ENCODE measurements around the gene SERTAD2.

Gene SERTAD2

GRCh38 chr2:64627860-64628841, 25.6 kb downstream of the SERTAD2 start:
- no peak for DNase-seq

GRCh38 chr2:64626963-64627760, 26.6 kb downstream of the SERTAD2 start:
- DNase-seq: peak; percentile 96

- no peak for DNase-seq
Observed at GRCh38 chr2:64626146-64626809, 27.4 kb downstream of the SERTAD2 start.

DNA sequence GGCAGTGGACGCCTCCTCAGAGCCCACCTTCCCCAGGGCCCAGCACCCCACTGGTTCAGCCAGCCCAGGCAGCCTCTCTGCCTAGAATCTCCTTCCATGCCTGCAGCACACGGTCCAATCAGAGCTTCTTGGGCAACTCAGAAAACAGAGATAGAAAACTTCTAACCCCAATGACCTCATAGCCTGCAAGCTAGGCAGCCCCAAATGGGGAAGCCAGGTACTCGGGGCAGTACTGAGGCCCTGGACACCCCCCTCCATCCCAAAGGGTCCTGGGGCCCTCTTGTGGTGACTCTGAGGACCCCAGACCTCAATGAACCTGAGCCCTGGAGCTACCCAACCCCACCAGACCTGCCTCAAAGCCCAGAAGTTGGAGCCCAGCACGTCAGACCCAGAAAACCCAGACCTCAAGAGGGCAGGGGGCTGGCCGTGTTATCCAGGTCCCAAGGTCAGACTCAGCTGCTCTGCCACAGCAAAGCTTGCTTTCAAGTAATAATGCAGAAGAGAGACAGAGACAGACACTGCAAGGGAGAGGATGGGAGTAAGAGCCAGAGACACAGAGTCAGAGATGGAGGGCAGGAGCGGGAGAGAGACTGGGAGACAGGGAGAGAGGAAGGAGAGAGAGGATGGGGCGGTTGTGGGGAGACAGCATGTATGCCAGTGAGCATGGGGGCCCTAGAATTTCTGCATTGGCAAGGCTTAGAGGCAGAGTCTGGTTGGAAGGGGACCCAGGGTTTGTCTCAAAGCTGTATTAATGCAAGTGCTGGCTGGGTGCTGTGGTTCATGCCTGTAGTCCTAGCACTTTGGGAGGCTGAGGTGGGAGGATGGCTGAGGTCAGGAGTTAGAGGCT, 28.2 kb downstream of the SERTAD2 start:
- DNase-seq: no peak

DNA sequence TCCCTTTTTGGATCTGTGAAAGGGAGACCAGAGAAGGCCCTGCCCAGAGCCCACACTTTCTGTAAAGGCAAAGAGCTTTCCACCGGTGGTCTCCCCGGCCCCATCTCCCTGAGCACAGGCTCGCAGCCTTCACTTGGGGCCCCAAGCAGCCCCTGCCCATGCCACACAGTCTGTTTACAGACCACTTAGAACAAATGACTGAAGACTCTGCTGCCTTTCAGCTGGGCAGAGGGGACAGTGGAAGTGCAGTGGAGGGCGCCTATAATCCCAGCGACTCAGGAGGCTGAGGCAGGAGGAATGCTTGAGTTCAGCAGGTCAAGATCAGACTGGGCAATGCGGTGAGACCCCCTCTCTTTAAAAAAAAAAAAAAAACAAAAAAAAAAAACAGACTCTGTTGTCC, 28.9 kb downstream of the SERTAD2 start:
- no peak for DNase-seq

DNA sequence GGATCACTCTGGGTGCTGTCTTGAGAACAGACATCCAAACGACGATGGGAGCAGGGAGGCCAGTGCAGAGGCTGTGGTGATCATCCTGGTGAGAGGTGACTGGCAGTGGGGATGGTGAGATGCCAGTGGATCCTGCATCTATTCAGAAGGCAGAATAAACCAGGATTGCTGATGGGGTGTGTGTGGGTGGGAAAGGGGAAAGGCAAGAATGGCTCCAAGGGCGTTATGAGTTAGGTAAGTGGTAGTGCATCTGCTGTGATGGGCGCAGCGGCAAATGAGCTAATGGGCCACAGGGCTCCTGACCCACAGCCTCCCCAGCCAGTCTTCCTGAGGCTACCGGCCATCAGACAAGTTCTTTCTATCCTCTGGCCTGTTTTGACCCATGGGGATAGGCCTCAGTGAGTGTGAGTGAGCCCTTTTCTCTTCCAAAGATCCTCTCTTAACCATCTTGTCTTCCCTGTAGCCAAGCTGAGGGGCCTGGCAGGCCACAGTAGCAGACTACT, 29.6 kb downstream of the SERTAD2 start:
- no peak for DNase-seq

- DNase-seq: no peak
Observed at GRCh38 chr2:64623242-64623850, 30.4 kb downstream of the SERTAD2 start.

DNA sequence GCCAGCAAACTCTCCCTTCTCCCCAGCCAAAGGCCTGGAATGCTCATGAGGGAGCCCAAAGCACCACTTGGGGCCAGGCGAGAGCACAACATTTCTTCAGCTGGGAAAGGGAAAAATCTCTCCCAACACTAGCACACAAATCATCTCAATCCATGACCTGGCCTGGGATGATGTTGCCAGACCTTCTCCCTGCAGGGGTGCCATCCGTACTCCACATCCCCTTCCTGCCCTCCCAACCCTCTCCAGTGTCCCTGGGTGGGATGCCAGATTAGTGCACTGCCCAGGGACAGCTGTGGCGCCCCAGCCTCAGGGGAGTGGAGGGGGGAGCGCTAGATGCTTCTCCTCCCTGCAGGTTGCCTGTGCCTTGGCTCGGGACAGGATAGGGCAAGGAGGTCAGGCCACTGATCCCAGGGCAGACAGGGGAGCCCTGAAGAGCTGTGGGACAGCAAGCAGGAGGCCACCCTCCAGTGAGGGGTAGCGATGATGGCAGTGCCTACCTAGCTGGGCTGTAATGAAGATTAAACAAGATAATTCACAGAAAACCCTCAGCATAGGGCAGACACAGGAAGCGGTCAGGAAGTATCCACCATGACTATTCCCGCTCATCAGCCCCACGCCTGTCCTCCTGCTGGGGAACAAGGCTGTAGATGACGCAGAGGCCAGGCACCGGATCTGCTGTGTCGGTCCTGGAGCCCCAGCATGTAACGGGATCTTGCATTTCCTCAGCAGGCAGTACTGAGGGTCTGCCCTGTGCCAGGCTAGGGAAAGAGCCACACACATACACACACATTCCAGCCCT, 31.1 kb downstream of the SERTAD2 start:
- no peak for DNase-seq

DNA sequence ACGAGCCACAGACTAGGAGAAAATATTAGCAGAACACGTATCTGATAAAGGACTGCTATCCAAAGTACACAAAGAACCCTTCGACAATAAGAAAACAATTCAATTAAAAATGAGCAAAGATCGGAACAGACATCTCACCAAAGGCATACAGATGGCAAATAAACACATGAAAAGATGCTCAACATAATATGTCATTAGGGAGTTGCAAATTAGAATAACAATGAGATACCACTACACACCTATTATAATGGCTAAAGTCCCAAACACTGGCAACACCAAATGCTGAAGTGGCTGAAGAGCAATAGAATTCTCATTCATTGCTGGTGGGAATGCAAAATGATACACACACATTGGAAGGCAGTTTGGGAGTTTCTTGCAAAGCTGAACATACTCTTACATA, 33.1 kb downstream of the SERTAD2 start:
- no peak for DNase-seq

- peak; percentile 62 for DNase-seq
Observed at GRCh38 chr2:64617631-64618151, 36.0 kb downstream of the SERTAD2 start.

GRCh38 chr2:64615844-64616536, 37.7 kb downstream of the SERTAD2 start:
- DNase-seq: no peak

DNA sequence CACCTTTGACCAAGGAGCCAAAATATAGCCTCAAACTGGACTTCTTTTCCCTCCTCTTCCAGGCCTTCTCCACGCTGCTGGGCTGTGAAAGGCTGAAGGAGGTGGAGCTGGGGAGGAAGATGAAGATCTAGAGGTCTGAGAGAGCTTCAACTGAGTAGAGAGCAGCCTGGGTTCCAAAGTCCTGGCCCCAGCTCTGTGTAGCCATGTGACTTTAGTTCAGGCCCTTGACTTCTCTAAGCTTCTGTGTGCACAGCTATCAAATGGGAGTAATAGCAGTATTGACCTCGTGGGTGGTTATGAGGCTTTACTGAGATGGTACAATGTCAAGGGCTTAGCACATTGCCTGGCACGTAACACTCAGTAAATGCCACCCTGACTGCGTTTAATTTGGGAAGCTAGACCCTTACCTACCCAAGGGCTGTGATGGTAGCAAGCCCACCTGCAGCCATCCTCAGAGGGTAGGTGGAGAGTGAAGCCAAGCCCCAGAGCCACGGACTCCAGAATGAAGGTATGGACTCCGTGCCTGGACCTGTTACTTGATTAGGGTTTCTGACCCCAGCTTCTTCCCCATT, 38.4 kb downstream of the SERTAD2 start:
- no peak for DNase-seq

- no peak for DNase-seq
Observed at GRCh38 chr2:64613276-64613675, 40.4 kb downstream of the SERTAD2 start.

DNA sequence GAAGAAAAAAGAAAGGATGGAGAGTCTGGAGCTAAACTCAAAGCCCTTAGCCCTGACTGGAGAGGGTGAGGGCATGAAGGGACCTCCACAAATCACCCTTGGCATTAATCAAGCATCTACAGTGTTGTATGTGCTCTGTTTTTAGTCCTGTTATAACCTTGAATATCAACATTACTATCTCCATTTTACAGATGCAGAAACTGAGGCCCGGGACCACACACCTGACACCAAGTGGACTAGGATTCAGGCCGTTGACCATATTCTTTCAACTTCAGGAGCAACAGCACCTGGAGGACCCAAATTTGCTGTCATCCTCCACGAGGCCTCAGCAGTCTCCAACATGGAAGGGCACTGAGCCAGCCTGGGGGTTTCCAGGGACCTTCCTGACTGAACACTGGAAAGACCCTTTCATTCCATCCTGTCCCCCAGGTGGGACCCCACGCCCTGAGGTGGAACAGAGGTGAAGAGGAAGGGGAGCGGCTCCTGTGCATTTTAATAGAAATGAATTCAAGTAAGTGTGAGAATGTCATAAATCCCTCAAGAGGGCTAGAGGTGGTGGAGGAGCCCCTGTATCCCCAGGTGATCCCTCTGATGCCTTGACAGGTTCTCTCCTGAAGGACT, 41.0 kb downstream of the SERTAD2 start:
- DNase-seq: no peak

GRCh38 chr2:64610316-64610855, 43.3 kb downstream of the SERTAD2 start:
- DNase-seq: no peak

GRCh38 chr2:64609942-64610281, 43.8 kb downstream of the SERTAD2 start:
- no peak for DNase-seq

DNA sequence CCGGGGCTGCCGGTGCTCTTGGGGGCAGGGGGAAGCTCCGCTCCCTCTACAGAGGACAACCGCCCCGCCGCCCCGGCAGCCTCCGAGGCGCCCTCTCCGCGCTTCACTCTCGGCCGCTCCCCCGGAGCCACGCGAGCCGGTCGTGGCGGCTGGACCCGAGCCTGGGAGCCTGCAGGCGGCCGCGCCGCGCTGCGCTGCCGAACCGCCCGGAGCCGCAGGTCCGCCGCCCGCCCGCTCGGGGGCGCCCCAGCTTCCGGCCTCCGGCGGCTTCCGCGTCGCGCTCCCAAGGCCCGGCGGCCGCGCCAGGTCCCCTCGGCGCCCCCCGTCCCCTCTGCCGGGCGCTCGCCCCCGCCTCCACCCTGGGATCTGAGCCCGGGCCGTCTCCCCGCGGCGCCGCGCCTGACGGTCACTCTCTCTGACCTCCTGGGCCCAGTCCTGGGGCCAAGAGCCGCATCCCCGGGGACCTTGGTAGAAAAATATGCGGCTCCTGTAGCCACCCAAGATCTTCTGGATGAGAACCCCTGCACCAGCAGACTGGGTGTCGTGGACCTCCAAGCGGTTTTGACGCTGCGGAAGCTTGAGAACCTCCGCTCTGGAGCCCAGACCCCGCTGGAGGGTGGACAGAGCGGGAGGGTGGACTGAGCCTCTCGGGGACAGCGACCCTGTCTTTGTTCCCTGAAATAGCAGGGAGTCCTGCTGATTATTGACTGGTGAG, 44.3 kb downstream of the SERTAD2 start:
- no peak for DNase-seq

GRCh38 chr2:64608867-64609226, 44.9 kb downstream of the SERTAD2 start:
- DNase-seq: no peak

Data from NCI-H187 treated with DMSO at 0.1 percent for 48 hours (cell line).